ES-I3 (cell line): ENCODE results near the gene CYP27C1.

ENCODE experiments used
- H3K36me3 ChIP-seq: 2 replicates; pipeline ENCODE4 v1.6.1; 2013; ENCODE audit warnings: mild to moderate bottlenecking, low read length, control low read depth, moderate library complexity; ENCODE audit not compliant: insufficient read depth
- H3K4me1 ChIP-seq: 2 replicates; pipeline ENCODE4 v1.6.1; 2013; ENCODE audit warnings: mild to moderate bottlenecking, control low read depth, low read length; ENCODE audit not compliant: insufficient read depth
- H3K9ac ChIP-seq: 2 replicates; pipeline ENCODE4 v1.6.1; 2013; ENCODE audit warnings: low read depth, mild to moderate bottlenecking, low read length, moderate library complexity
- H3K9me3 ChIP-seq: 2 replicates; pipeline ENCODE4 v1.6.1; 2013; ENCODE audit warnings: mild to moderate bottlenecking, low read length, moderate library complexity; ENCODE audit not compliant: control insufficient read depth, insufficient read depth

The CYP27C1 gene

GRCh38 chr2:127176371-127177311, 43.5 kb downstream of the CYP27C1 start:
- Histone ChIP-seq H3K9me3 (no peaks in the 10 kb centered on the region), H3K9ac (no peak overlapping the region), H3K36me3 (no peaks in the 10 kb centered on the region), H3K4me1 (no peaks in the 10 kb centered on the region; the same call in 1 of the 2 replicates)

- H3K9me3 ChIP-seq = no peaks in the 10 kb centered on the region
- H3K9ac ChIP-seq = no peak overlapping the region
- H3K4me1 ChIP-seq = no peaks in the 10 kb centered on the region; the same call in 1 of the 2 replicates
- H3K36me3 ChIP-seq = no peaks in the 10 kb centered on the region
Observed at GRCh38 chr2:127175751-127176354, 44.2 kb downstream of the CYP27C1 start.

DNA sequence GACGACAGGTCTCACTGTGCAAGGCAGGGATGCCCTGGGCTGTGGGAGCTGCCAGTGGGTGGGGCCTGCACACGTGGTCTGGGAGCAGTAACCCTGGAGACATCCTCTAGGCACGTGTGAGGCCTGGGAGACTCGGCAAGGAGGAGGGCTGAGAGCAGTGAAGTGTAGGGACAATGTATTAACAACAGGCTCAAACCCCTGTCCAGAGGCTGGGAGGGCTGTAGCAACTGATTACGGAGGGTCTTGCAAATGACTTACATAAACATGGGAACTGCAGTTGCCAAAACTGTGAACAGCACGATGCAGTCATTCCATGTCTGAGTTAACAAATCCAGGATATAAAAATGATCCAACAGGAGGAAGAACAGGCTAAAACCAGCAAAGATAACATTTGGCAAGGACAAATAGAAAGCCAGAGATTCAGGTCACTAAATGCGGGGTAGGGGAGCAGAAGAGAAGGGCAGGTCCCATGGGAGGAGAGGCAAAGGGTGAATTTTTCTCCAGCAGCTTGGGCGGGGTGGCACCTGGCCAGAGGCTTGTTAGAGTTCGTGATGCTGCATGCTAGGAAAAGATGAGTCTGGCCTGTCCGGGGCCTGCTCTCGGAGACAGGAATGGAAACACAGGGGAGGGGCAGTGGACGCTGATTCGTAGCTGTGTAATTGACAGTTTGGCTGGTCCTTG, 44.9 kb downstream of the CYP27C1 start:
- H3K4me1 ChIP-seq = no peaks in the 10 kb centered on the region; the same call in 1 of the 2 replicates
- H3K36me3 ChIP-seq = no peaks in the 10 kb centered on the region
- no peak overlapping the region for H3K9ac ChIP-seq
- no peaks in the 10 kb centered on the region for H3K9me3 ChIP-seq

- Histone ChIP-seq H3K36me3 (no peaks in the 10 kb centered on the region), H3K4me1 (peaks cover 3% of the 10 kb centered on the region; the same call in 1 of the 2 replicates), H3K9ac (no peak overlapping the region), H3K9me3 (no peaks in the 10 kb centered on the region)
Observed at GRCh38 chr2:127174640-127175039, 45.5 kb downstream of the CYP27C1 start.

GRCh38 chr2:127174136-127174535, 46.0 kb downstream of the CYP27C1 start:
- Histone ChIP-seq H3K9me3 (no peaks in the 10 kb centered on the region), H3K9ac (no peak overlapping the region), H3K4me1 (peaks cover 3% of the 10 kb centered on the region; the same call in 1 of the 2 replicates), H3K36me3 (no peaks in the 10 kb centered on the region)

GRCh38 chr2:127173057-127173456, 47.0 kb downstream of the CYP27C1 start:
- no peaks in the 10 kb centered on the region for H3K36me3 ChIP-seq
- H3K4me1 ChIP-seq = peaks cover 3% of the 10 kb centered on the region; the same call in 1 of the 2 replicates
- no peak overlapping the region for H3K9ac ChIP-seq
- H3K9me3 ChIP-seq = no peaks in the 10 kb centered on the region

GRCh38 chr2:127172306-127172705, 47.8 kb downstream of the CYP27C1 start:
- H3K9ac ChIP-seq = no peak overlapping the region
- no peaks in the 10 kb centered on the region for H3K36me3 ChIP-seq
- peaks cover 3% of the 10 kb centered on the region; the same call in 1 of the 2 replicates for H3K4me1 ChIP-seq
- no peaks in the 10 kb centered on the region for H3K9me3 ChIP-seq

- H3K9ac ChIP-seq = no peak overlapping the region
- H3K9me3 ChIP-seq = no peaks in the 10 kb centered on the region
- 0 out of 2 replicates have a peak, but pooled peaks cover 3% of the 10 kb centered on the region for H3K4me1 ChIP-seq
- no peaks in the 10 kb centered on the region for H3K36me3 ChIP-seq
Observed at GRCh38 chr2:127170452-127171197, 49.5 kb downstream of the CYP27C1 start.

GRCh38 chr2:127170021-127170420, 50.1 kb downstream of the CYP27C1 start:
- H3K9ac ChIP-seq = no peak overlapping the region
- H3K9me3 ChIP-seq = no peaks in the 10 kb centered on the region
- H3K4me1 ChIP-seq = 0 out of 2 replicates have a peak, but pooled peaks cover 3% of the 10 kb centered on the region
- no peaks in the 10 kb centered on the region for H3K36me3 ChIP-seq

DNA sequence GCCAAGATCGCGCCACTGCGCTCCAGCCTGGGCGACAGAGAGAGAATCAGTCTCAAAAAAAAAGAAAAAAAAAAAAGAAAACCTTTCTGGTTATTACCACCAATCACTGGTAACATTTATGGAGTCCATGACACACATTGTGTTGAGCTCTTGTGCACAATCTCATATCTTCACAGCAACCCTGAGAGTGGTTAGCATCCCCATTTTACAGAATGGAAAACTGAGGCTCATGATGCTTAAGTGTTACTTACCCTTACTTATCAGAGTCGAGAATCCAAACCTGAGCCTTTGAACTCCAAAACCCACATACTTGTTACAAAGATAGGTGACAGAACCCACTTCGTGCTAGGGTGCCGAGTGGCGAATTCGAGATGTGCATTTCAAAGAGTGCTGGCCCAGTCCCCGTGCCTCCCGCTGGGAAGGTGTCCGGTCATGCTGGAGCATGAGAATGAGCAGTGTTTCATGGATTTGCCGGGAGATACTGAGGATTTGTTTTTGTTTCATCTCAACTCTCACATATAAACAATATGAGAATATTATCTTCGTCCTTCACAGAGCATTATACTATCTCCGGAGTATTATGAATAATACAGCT, 50.9 kb downstream of the CYP27C1 start:
- Histone ChIP-seq H3K9me3 (no peaks in the 10 kb centered on the region), H3K36me3 (no peaks in the 10 kb centered on the region), H3K4me1 (0 out of 2 replicates have a peak, but pooled peaks cover 3% of the 10 kb centered on the region), H3K9ac (no peak overlapping the region)

DNA sequence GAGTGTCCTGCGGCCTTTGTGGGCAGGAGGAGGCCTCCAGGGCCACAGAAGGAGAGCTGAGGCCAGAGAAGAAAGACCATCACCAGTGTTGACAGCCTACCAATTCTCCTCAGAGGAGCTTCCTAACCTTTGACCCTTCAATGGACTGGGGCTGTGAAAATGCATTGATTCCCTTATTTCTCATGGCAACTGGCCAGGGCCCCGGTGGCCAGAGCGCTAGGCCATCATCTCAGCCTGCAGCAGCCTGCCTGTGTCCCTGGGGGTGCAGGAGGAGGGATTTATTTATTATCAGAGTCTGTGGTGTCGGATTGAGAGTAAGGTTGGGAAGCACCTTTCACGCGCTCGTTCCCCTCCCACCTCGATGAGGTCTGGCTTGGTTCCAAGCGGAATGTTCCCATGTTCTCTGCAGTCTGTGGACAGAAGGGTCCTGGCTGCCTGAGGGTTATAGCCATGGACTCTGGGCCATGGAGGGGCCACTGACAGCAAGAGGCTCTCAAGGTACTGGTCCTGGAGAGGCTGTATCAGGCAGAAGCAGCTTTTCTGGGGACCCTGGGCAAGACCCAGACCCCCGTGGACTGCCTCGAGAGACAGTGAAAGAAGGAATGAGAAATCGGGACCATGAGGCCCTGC, 53.8 kb downstream of the CYP27C1 start:
- Histone ChIP-seq H3K4me1 (0 out of 2 replicates have a peak, but pooled peaks cover 3% of the 10 kb centered on the region), H3K9ac (no peak overlapping the region), H3K9me3 (no peaks in the 10 kb centered on the region), H3K36me3 (no peaks in the 10 kb centered on the region)

DNA sequence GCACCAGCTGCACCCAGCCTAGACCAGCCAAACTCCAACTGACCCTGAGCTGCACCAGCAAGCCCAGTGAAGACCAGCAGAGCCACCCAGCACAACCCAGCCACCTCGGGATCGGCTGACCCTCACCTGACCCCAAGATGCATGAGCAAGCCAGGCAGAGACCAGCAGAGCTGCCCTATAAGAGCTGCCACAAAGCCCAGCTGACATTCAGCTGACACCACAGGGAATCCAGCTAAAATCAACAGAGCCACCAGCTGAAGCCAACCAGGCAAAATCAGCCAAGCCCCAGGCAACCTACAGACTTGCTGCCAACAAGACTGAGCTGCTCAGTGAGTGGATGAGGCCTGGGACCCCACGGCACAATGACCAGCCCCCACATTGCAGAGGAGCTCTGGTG, 54.6 kb downstream of the CYP27C1 start:
- Histone ChIP-seq H3K36me3 (no peaks in the 10 kb centered on the region), H3K4me1 (0 out of 2 replicates have a peak, but pooled peaks cover 3% of the 10 kb centered on the region), H3K9ac (no peak overlapping the region), H3K9me3 (no peaks in the 10 kb centered on the region)
